Endothelial cell of umbilical vein (primary cell): ENCODE results near the gene MAP4K1. TPM values are rescaled to one million over a fixed set of nuclear protein-coding genes. Genes with fewer than 3 reads are reported as not detected.

Source experiments
- BruUV-seq: library from RNA; stranded (reverse); fragments of 400-500 nt; replicated peaks from 2 replicates; lab custom pipeline; 2021; lab: Mats Ljungman, UMichigan
- CTCF ChIA-PET: fragments of 300-600, 350-600 bp; sonication (Branson Sonifier 250); formaldehyde crosslinking; loops from one replicate; lab custom pipeline; 2021; ENCODE audit warnings: antibody characterized with exemption, inconsistent platforms; lab: Charles Lee
- POLR2A ChIA-PET: fragments of 300-600, 350-600 bp; sonication (Branson Sonifier 250); formaldehyde crosslinking; loops from one replicate; lab custom pipeline; 2021; ENCODE audit warnings: antibody characterized with exemption, inconsistent platforms; lab: Charles Lee
- DNase-seq: peaks from one replicate; pipeline ENCODE4 v3.0.0-alpha.2; 2011; ENCODE audit warnings: low read depth, low spot score
- FAIRE-seq: peaks from 2 replicates; lab custom pipeline; 2011; peaks lifted over from hg19 to GRCh38; lab: Jason Lieb, UNC
- H2AFZ ChIP-seq: 2 replicates; pipeline ENCODE4 v1.6.0; 2012; ENCODE audit warnings: low read depth, low read length, control low read depth, inconsistent platforms
- H3K27ac ChIP-seq: 2 replicates; pipeline ENCODE4 v1.5.1; 2011; ENCODE audit warnings: low read depth, mild to moderate bottlenecking, control low read depth, low read length, moderate library complexity; ENCODE audit not compliant: insufficient read depth
- H3K27me3 ChIP-seq, 2 experiments: 2 replicates each; pipeline versions ENCODE4 v1.6.0 to v1.6.1; 2011; ENCODE audit warnings: low read length in 2 of 2, mixed read lengths in 1 of 2; ENCODE audit not compliant: control insufficient read depth in 2 of 2, insufficient read depth in 2 of 2
- H3K36me3 ChIP-seq, 2 experiments: 2 replicates in 1 of 2; 3 replicates in 1 of 2; pipeline ENCODE4 v1.5.1; 2011; ENCODE audit warnings: low read length in 2 of 2, mild to moderate bottlenecking in 1 of 2, moderate library complexity in 1 of 2; ENCODE audit not compliant: control insufficient read depth in 2 of 2, insufficient read depth in 2 of 2; ENCODE audit errors: extremely low read depth in 1 of 2
- H3K4me1 ChIP-seq: 3 replicates; pipeline ENCODE4 v1.5.1; 2011; ENCODE audit warnings: mild to moderate bottlenecking, low read length; ENCODE audit not compliant: control insufficient read depth, insufficient read depth; ENCODE audit errors: extremely low read depth
- H3K4me2 ChIP-seq: 2 replicates; pipeline ENCODE4 v1.6.1; 2011; ENCODE audit warnings: low read length, control low read depth, mixed read lengths; ENCODE audit not compliant: insufficient read depth
- H3K4me3 ChIP-seq, 3 experiments: fragments of 200-600 bp in 1 of 3; sonication (generic), shearing (Covaris generic) in 1 of 3; replicated peaks in 1 of 3; 2 replicates each; pipeline ENCODE4 v1.5.1; 2011 to 2016; ENCODE audit warnings: control low read depth in 3 of 3, low read length in 3 of 3, mild to moderate bottlenecking in 2 of 3, inconsistent platforms in 1 of 3, low read depth in 1 of 3, moderate library complexity in 1 of 3; ENCODE audit not compliant: insufficient read depth in 1 of 3
- H3K79me2 ChIP-seq: 2 replicates; pipeline ENCODE4 v1.6.0; 2012; ENCODE audit warnings: low read length, inconsistent platforms; ENCODE audit not compliant: control insufficient read depth, insufficient read depth
- H3K9ac ChIP-seq: replicated peaks from 2 replicates; pipeline ENCODE3; 2011; ENCODE audit warnings: low read length, control low read depth; ENCODE audit not compliant: insufficient read depth; ENCODE audit errors: extremely low read depth
- H3K9me1 ChIP-seq: replicated peaks from 3 replicates; pipeline ENCODE4 v1.6.0; 2011; ENCODE audit warnings: mild to moderate bottlenecking, low read length; ENCODE audit not compliant: control insufficient read depth, insufficient read depth; ENCODE audit errors: extremely low read depth
- H3K9me3 ChIP-seq: replicated peaks from 2 replicates; pipeline ENCODE4 v1.5.1; 2012; ENCODE audit warnings: low read length, inconsistent platforms; ENCODE audit not compliant: control insufficient read depth, insufficient read depth
- H4K20me1 ChIP-seq: replicated peaks from 2 replicates; pipeline ENCODE3; 2011; ENCODE audit warnings: mild to moderate bottlenecking, low read length; ENCODE audit not compliant: control insufficient read depth, insufficient read depth; ENCODE audit errors: extremely low read depth
- CTCF ChIP-seq, 2 donors: IDR thresholded peaks; 1 replicate in 1 of 2; 2 replicates in 1 of 2; pipeline ENCODE4 v1.5.1; 2011; ENCODE audit warnings: low read length in 2 of 2, mild to moderate bottlenecking in 2 of 2, moderate library complexity in 2 of 2, control low read depth in 1 of 2, inconsistent platforms in 1 of 2, low read depth in 1 of 2; ENCODE audit not compliant: insufficient read depth in 1 of 2; ENCODE audit errors: extremely low read depth in 1 of 2
- EZH2 ChIP-seq: IDR thresholded peaks from 2 replicates; pipeline ENCODE4 v1.6.1; 2012; ENCODE audit warnings: borderline replicate concordance, low read depth, mild to moderate bottlenecking, moderate library complexity, low read length, inconsistent platforms; ENCODE audit not compliant: severe bottlenecking
- FOS ChIP-seq: IDR thresholded peaks from 2 replicates; pipeline ENCODE4 v1.6.1; 2011; ENCODE audit warnings: mild to moderate bottlenecking, low read length, moderate library complexity, borderline replicate concordance; ENCODE audit not compliant: insufficient read depth
- GATA2 ChIP-seq: IDR thresholded peaks from 2 replicates; pipeline ENCODE4 v1.7.0; 2011; ENCODE audit warnings: low read depth, mild to moderate bottlenecking, moderate library complexity, mixed read lengths, low read length; ENCODE audit not compliant: insufficient read length, insufficient read depth
- JUN ChIP-seq: IDR thresholded peaks from 2 replicates; pipeline ENCODE4 v1.6.1; 2011; ENCODE audit warnings: borderline replicate concordance, low read depth; ENCODE audit not compliant: insufficient read length, insufficient read depth
- MAX ChIP-seq: IDR thresholded peaks from 2 replicates; pipeline ENCODE4 v1.6.1; 2011; ENCODE audit not compliant: insufficient read depth, insufficient read length
- MYC ChIP-seq: IDR thresholded peaks from one replicate; pipeline ENCODE4 v1.6.1; 2011; ENCODE audit warnings: mild to moderate bottlenecking, low read depth, low read length
- POLR2A ChIP-seq: IDR thresholded peaks from 2 replicates; pipeline ENCODE4 v1.6.1; 2012; ENCODE audit warnings: low read depth, mild to moderate bottlenecking, control low read depth, low read length
- POLR2AphosphoS5 ChIP-seq: IDR thresholded peaks from 2 replicates; pipeline ENCODE4 v1.6.1; 2012; ENCODE audit warnings: low read depth, mild to moderate bottlenecking, control low read depth, low read length, moderate library complexity; ENCODE audit not compliant: insufficient read depth
- dilution Hi-C: fragments of 300-500 bp; cut with MboI; formaldehyde crosslinking; loops from one replicate; pipeline ENCODE4 v1.15.0; 2019; ENCODE audit warnings: low sequenced_read_pairs; ENCODE audit not compliant: extremely low pct_ligation_motif_present
- intact Hi-C: fragments of 100-400 bp; cut with micrococcal nuclease; formaldehyde crosslinking; loops from one replicate; pipeline ENCODE4 v1.10.0; 2022
- polyA plus RNA-seq, 4 experiments: library from polyadenylated mRNA; depleted of rRNA in 3 of 4; stranded (reverse) in 3 of 4; unstranded in 1 of 4; fragments of >200 nt; gene quantifications; 2 replicates each; pipeline versions ENCODE4 v1.2.1 to v1.2.3, GENCODE V29; 2011 to 2012; ENCODE audit warnings: missing spikeins in 1 of 4
- total RNA-seq: library from RNA; stranded (reverse); gene quantifications from 2 replicates; pipeline ENCODE4 v1.2.3, GENCODE V29; 2021

Gene MAP4K1
- total and polyA plus RNA-seq, 2 donors (not counting 3 experiments of a cell fraction or from before 2014, with no cell fraction given), result 0.12 to 1.6 TPM

DNA sequence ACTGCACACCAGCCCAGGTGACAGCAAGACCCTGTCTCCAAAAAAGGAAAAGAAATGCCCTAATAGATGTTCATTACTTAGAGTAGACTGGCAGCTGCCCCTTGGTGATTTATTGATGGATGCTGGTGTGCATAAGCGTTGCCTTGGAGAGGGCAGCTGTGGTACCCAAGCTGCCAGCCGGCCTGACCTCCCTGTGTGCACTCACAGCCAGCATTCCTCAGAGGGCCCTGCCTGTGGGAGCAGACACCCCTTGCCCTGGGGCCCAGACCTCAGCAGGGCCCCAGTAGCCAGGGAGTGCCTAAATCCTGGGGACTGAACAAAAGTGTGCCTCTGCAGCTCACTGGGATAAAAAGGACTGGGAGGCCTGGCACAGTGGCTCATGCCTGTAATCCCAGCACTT, 21.9 kb upstream of the MAP4K1 start:
- dilution Hi-C loops (no loop called here), intact Hi-C loops (loop anchor here (10.0 kb wide), 2 partner anchors 215 to 405 kb away; no protein-coding TSS in a partner anchor)
- FAIRE-seq (no peak), DNase-seq (no peak)
- Histone ChIP-seq H3K4me1 (peaks cover 5% of the 10 kb centered on the region), H3K9ac (no peak overlapping the region), H3K4me3 (no peak overlapping the region), H3K9me3 (no peaks in the 10 kb centered on the region), H4K20me1 (no peaks in the 10 kb centered on the region), H3K79me2 (no peaks in the 10 kb centered on the region), H2AFZ (no peak overlapping the region), H3K27ac (no peak overlapping the region), H3K4me2 (no peak overlapping the region), H3K36me3 (peaks cover 6 to 9% of the 10 kb centered on the region in 2 experiments), H3K27me3 (no peaks in the 10 kb centered on the region), H3K9me1 (no peaks in the 10 kb centered on the region)
- TF ChIP-seq CTCF (IDR thresholded peaks at IDR 0.05; ENCODE audit: extremely low read depth in 1 of 2, insufficient read depth in 1 of 2, low read depth in 1 of 2, low read length in 2 of 2) (no peak), MAX (no peak), GATA2 (no peak), FOS (no peak), JUN (no peak), EZH2 (no peak), POLR2A (no peak), POLR2AphosphoS5 (no peak), MYC (no peak)
- no TSS peak for BruUV-seq
- ChIA-PET POLR2A (interaction anchor here (0.7 kb wide), 1 partner anchor 15 kb away, joined by 4 read pairs; no protein-coding TSS in a partner anchor), CTCF (interaction anchor here (1.0 kb wide), 1 partner anchor 237 kb away, joined by 3 read pairs; the partner anchor contains the start of gene FAM98C)
